ENCODE data around the gene NUDT14.

Gene NUDT14

GRCh38 chr14:105178868-105179140 lies 2.3 kb downstream of the NUDT14 start:
- TF ChIP-seq Cebpa-rat (IDR thresholded peaks at IDR 0.05): no peak
- H4K20me1 ChIP-seq: peaks cover 39% of the 10 kb centered on the region
- peaks cover 95% of the 10 kb centered on the region for H3K4me1 ChIP-seq
- H3K27ac ChIP-seq: peak overlapping the region; percentile 85; the same call in 1 of the 2 replicates
- H3K4me2 ChIP-seq: peak overlapping the region; percentile 98
- peak overlapping the region; percentile 48; the same call in 1 of the 2 replicates for H3K9ac ChIP-seq
- H3K9me3 ChIP-seq: no peaks in the 10 kb centered on the region
- H3K4me3 ChIP-seq: no peak overlapping the region
- H3K36me3 ChIP-seq: 0 out of 2 replicates have a peak, but pooled peaks cover 6% of the 10 kb centered on the region
- H3K27me3 ChIP-seq: no peaks in the 10 kb centered on the region

GRCh38 chr14:105178069-105178867 lies 2.8 kb downstream of the NUDT14 start:
- no peak overlapping the region for H3K4me3 ChIP-seq
- peaks cover 45% of the 10 kb centered on the region for H4K20me1 ChIP-seq
- no peaks in the 10 kb centered on the region for H3K27me3 ChIP-seq
- TF ChIP-seq Cebpa-rat (IDR thresholded peaks at IDR 0.05): no peak
- H3K9ac ChIP-seq: peak overlapping the region; percentile 48; the same call in 1 of the 2 replicates
- 0 out of 2 replicates have a peak, but pooled peaks cover 6% of the 10 kb centered on the region for H3K36me3 ChIP-seq
- peaks cover 95% of the 10 kb centered on the region for H3K4me1 ChIP-seq
- H3K9me3 ChIP-seq: no peaks in the 10 kb centered on the region
- H3K27ac ChIP-seq: peak overlapping the region; percentile 85; the same call in 1 of the 2 replicates
- peak overlapping the region; percentile 98 for H3K4me2 ChIP-seq

- H3K4me2 ChIP-seq: peak overlapping the region; percentile 98
- peak overlapping the region; percentile 59; the same call in 1 of the 2 replicates for H3K9ac ChIP-seq
- peaks cover 95% of the 10 kb centered on the region for H3K4me1 ChIP-seq
- peak overlapping the region; percentile 85 for H3K27ac ChIP-seq
- no peak overlapping the region for H3K4me3 ChIP-seq
- H3K27me3 ChIP-seq: no peaks in the 10 kb centered on the region
- no peak for TF ChIP-seq Cebpa-rat (IDR thresholded peaks at IDR 0.05)
- 0 out of 2 replicates have a peak, but pooled peaks cover 6% of the 10 kb centered on the region for H3K36me3 ChIP-seq
- H3K9me3 ChIP-seq: no peaks in the 10 kb centered on the region
- H4K20me1 ChIP-seq: peaks cover 54% of the 10 kb centered on the region
Measured at GRCh38 chr14:105177082-105177481, 4.0 kb downstream of the NUDT14 start.

GRCh38 chr14:105176513-105176912 lies 4.6 kb downstream of the NUDT14 start:
- 0 out of 2 replicates have a peak, but pooled peaks cover 6% of the 10 kb centered on the region for H3K36me3 ChIP-seq
- TF ChIP-seq Cebpa-rat (IDR thresholded peaks at IDR 0.05): no peak
- H3K4me2 ChIP-seq: peak overlapping the region; percentile 98
- H3K4me3 ChIP-seq: peak overlapping the region; percentile 11
- H3K9me3 ChIP-seq: no peaks in the 10 kb centered on the region
- peak overlapping the region; percentile 85 for H3K27ac ChIP-seq
- no peaks in the 10 kb centered on the region for H3K27me3 ChIP-seq
- H4K20me1 ChIP-seq: peaks cover 60% of the 10 kb centered on the region
- peaks cover 95% of the 10 kb centered on the region for H3K4me1 ChIP-seq
- H3K9ac ChIP-seq: peak overlapping the region; percentile 59

- peak overlapping the region; percentile 45 for H3K4me3 ChIP-seq
- peak overlapping the region; percentile 85 for H3K27ac ChIP-seq
- no peak for TF ChIP-seq Cebpa-rat (IDR thresholded peaks at IDR 0.05)
- H3K27me3 ChIP-seq: no peaks in the 10 kb centered on the region
- 0 out of 2 replicates have a peak, but pooled peaks cover 6% of the 10 kb centered on the region for H3K36me3 ChIP-seq
- H3K9me3 ChIP-seq: no peaks in the 10 kb centered on the region
- H3K9ac ChIP-seq: peak overlapping the region; percentile 67
- peak overlapping the region; percentile 98 for H3K4me2 ChIP-seq
- H4K20me1 ChIP-seq: peaks cover 55% of the 10 kb centered on the region
- peaks cover 100% of the 10 kb centered on the region for H3K4me1 ChIP-seq
Measured at GRCh38 chr14:105173901-105174894, 6.9 kb downstream of the NUDT14 start.

GRCh38 chr14:105173145-105173544 lies 8.0 kb downstream of the NUDT14 start:
- no peaks in the 10 kb centered on the region for H3K27me3 ChIP-seq
- H3K27ac ChIP-seq: peak overlapping the region; percentile 85
- 0 out of 2 replicates have a peak, but pooled peaks cover 6% of the 10 kb centered on the region for H3K36me3 ChIP-seq
- H3K4me1 ChIP-seq: peaks cover 93% of the 10 kb centered on the region
- no peaks in the 10 kb centered on the region for H3K9me3 ChIP-seq
- peak overlapping the region; percentile 98 for H3K4me2 ChIP-seq
- no peak overlapping the region for H3K4me3 ChIP-seq
- H4K20me1 ChIP-seq: peaks cover 45% of the 10 kb centered on the region
- no peak overlapping the region for H3K9ac ChIP-seq
- no peak for TF ChIP-seq Cebpa-rat (IDR thresholded peaks at IDR 0.05)

- H3K36me3 ChIP-seq: 0 out of 2 replicates have a peak, but pooled peaks cover 2% of the 10 kb centered on the region
- H3K27ac ChIP-seq: peak overlapping the region; percentile 85
- H4K20me1 ChIP-seq: peaks cover 38% of the 10 kb centered on the region
- no peak for TF ChIP-seq Cebpa-rat (IDR thresholded peaks at IDR 0.05)
- no peaks in the 10 kb centered on the region for H3K9me3 ChIP-seq
- peak overlapping the region; percentile 98 for H3K4me2 ChIP-seq
- H3K27me3 ChIP-seq: no peaks in the 10 kb centered on the region
- H3K9ac ChIP-seq: no peak overlapping the region; the same call in 1 of the 2 replicates
- no peak overlapping the region for H3K4me3 ChIP-seq
- peaks cover 90% of the 10 kb centered on the region for H3K4me1 ChIP-seq
Measured at GRCh38 chr14:105172476-105172875, 8.6 kb downstream of the NUDT14 start.

- peak overlapping the region; percentile 85 for H3K27ac ChIP-seq
Measured at GRCh38 chr14:105171004-105171673, 10.0 kb downstream of the NUDT14 start.

More at GRCh38 chr14:105171004-105171673, 10.0 kb downstream of the NUDT14 start:
- peak overlapping the region; percentile 73 for H3K9ac ChIP-seq
- peaks cover 90% of the 10 kb centered on the region for H3K4me1 ChIP-seq
- peak overlapping the region; percentile 78 for H3K4me3 ChIP-seq
- peak overlapping the region; percentile 98 for H3K4me2 ChIP-seq
- TF ChIP-seq Cebpa-rat (IDR thresholded peaks at IDR 0.05): no peak
- no peaks in the 10 kb centered on the region for H3K9me3 ChIP-seq
- peaks cover 42% of the 10 kb centered on the region for H4K20me1 ChIP-seq
- no peaks in the 10 kb centered on the region for H3K27me3 ChIP-seq
- H3K36me3 ChIP-seq: no peaks in the 10 kb centered on the region

Measured in BLaER1 (cell line).